IMR-90 (cell line): ENCODE measurements around the gene MEPE. TPM values are rescaled to one million over a fixed set of nuclear protein-coding genes. Genes with fewer than 3 reads are reported as not detected.
A peak's percentile ranks its signal among the peaks of the same experiment; 100 is the strongest.

Experiments used
- ATAC-seq: fragments of 200-7000 bp; cut with Tn5 transposase; 2 replicates; pipeline ENCODE4 v1.9.1; 2020; ENCODE audit warnings: low read depth, mild to moderate bottlenecking, moderate library complexity
- BruUV-seq: library from RNA; stranded (reverse); fragments of 400-500 nt; replicated peaks from 2 replicates; lab custom pipeline; 2021; lab: Mats Ljungman, UMichigan
- CTCF ChIA-PET: fragments of 300-600 bp; formaldehyde crosslinking; extraction: SDS; loops from one replicate; lab custom pipeline; 2021; ENCODE audit warnings: antibody characterized with exemption; lab: Yijun Ruan, JAX
- POLR2A ChIA-PET: fragments of 300-600 bp; sonication (Branson Sonifier 250); formaldehyde crosslinking; loops from one replicate; lab custom pipeline; 2022; ENCODE audit warnings: antibody characterized with exemption; ENCODE audit not compliant: unreplicated experiment; lab: Charles Lee
- DNase-seq: peaks from one replicate; pipeline ENCODE4 v3.0.0; 2013
- H2AFZ ChIP-seq: replicated peaks from 2 replicates; pipeline ENCODE3; 2013; ENCODE audit warnings: low read length, mild to moderate bottlenecking; ENCODE audit not compliant: poor library complexity
- H2AK5ac ChIP-seq: 2 replicates; pipeline ENCODE4 v1.6.1; 2013; ENCODE audit warnings: low read depth, low read length, inconsistent platforms
- H2AK9ac ChIP-seq: replicated peaks from 2 replicates; pipeline ENCODE3; 2013; ENCODE audit warnings: mild to moderate bottlenecking, low read depth, low read length, moderate library complexity; ENCODE audit not compliant: poor library complexity
- H2BK120ac ChIP-seq: 2 replicates; pipeline ENCODE4 v1.6.1; 2013; ENCODE audit warnings: low read depth, low read length, inconsistent platforms
- H2BK15ac ChIP-seq: 3 replicates; pipeline ENCODE4 v1.6.1; 2013; ENCODE audit warnings: low read depth, low read length, inconsistent platforms
- H2BK20ac ChIP-seq: 2 replicates; pipeline ENCODE4 v1.6.1; 2013; ENCODE audit warnings: low read depth, mild to moderate bottlenecking, inconsistent platforms, low read length, moderate library complexity
- H2BK5ac ChIP-seq: 2 replicates; pipeline ENCODE4 v1.6.1; 2013; ENCODE audit warnings: mild to moderate bottlenecking, low read depth, low read length, inconsistent platforms; ENCODE audit not compliant: poor library complexity, severe bottlenecking
- H3K14ac ChIP-seq: replicated peaks from 2 replicates; pipeline ENCODE4 v1.6.1; 2013; ENCODE audit warnings: low read depth, low read length, inconsistent platforms
- H3K18ac ChIP-seq: 2 replicates; pipeline ENCODE4 v1.6.1; 2013; ENCODE audit warnings: low read depth, low read length, control low read depth
- H3K23ac ChIP-seq: 2 replicates; pipeline ENCODE4 v1.6.1; 2013; ENCODE audit warnings: low read depth, low read length, inconsistent platforms
- H3K27ac ChIP-seq: 2 replicates; pipeline ENCODE4 v1.5.1; 2013; ENCODE audit warnings: mild to moderate bottlenecking, control low read depth, low read length; ENCODE audit not compliant: insufficient read depth
- H3K27me3 ChIP-seq: 2 replicates; pipeline ENCODE4 v1.6.1; 2013; ENCODE audit warnings: low read length; ENCODE audit not compliant: control insufficient read depth, insufficient read depth
- H3K36me3 ChIP-seq: 2 replicates; pipeline ENCODE4 v1.6.1; 2013; ENCODE audit warnings: low read length, mixed read lengths; ENCODE audit not compliant: control insufficient read depth, insufficient read depth
- H3K4ac ChIP-seq: 2 replicates; pipeline ENCODE4 v1.6.1; 2013; ENCODE audit warnings: low read depth, low read length, inconsistent platforms
- H3K4me1 ChIP-seq: 2 replicates; pipeline ENCODE4 v1.6.1; 2013; ENCODE audit warnings: low read length, mixed read lengths; ENCODE audit not compliant: control insufficient read depth, insufficient read depth
- H3K4me2 ChIP-seq: 2 replicates; pipeline ENCODE4 v1.6.1; 2013; ENCODE audit warnings: low read depth, mild to moderate bottlenecking, control low read depth, low read length, moderate library complexity
- H3K4me3 ChIP-seq: 2 replicates; pipeline ENCODE4 v1.5.1; 2013; ENCODE audit warnings: low read depth, mild to moderate bottlenecking, control low read depth, low read length, moderate library complexity; ENCODE audit not compliant: insufficient read depth
- H3K56ac ChIP-seq: 2 replicates; pipeline ENCODE4 v1.6.1; 2013; ENCODE audit warnings: low read length, inconsistent platforms; ENCODE audit not compliant: insufficient read depth; ENCODE audit errors: extremely low read depth
- H3K79me1 ChIP-seq, 2 experiments: 2 replicates each; pipeline ENCODE4 v1.6.1; 2013; ENCODE audit warnings: low read length in 2 of 2, inconsistent platforms in 1 of 2, low read depth in 1 of 2
- H3K9ac ChIP-seq: 2 replicates; pipeline ENCODE4 v1.6.1; 2013; ENCODE audit warnings: low read depth, low read length, control low read depth
- H3K9me1 ChIP-seq: 2 replicates; pipeline ENCODE4 v1.6.1; 2013; ENCODE audit warnings: low read length, inconsistent platforms; ENCODE audit not compliant: insufficient read depth
- H3K9me3 ChIP-seq: 2 replicates; pipeline ENCODE4 v1.6.1; 2013; ENCODE audit warnings: low read length; ENCODE audit not compliant: control insufficient read depth, insufficient read depth
- H4K20me1 ChIP-seq: 2 replicates; pipeline ENCODE4 v1.6.1; 2013; ENCODE audit warnings: low read length, inconsistent platforms; ENCODE audit not compliant: insufficient read depth
- H4K5ac ChIP-seq: 2 replicates; pipeline ENCODE4 v1.6.1; 2013; ENCODE audit warnings: mild to moderate bottlenecking, low read depth, low read length, control low read depth
- H4K8ac ChIP-seq, 2 experiments: 2 replicates each; pipeline ENCODE4 v1.6.1; 2013; ENCODE audit warnings: low read depth in 2 of 2, low read length in 2 of 2, control low read depth in 1 of 2, inconsistent platforms in 1 of 2
- H4K91ac ChIP-seq: 2 replicates; pipeline ENCODE4 v1.6.1; 2013; ENCODE audit warnings: low read depth, low read length, inconsistent platforms; ENCODE audit not compliant: insufficient read depth
- CHD1 ChIP-seq: IDR thresholded peaks from 2 replicates; pipeline ENCODE4 v1.6.1; 2012; ENCODE audit warnings: low read depth, low read length, improper control_type of control experiment
- CTCF ChIP-seq: conservative IDR thresholded peaks from 2 replicates; pipeline ENCODE4 v1.5.1; 2012; ENCODE audit warnings: mild to moderate bottlenecking, low read depth, low read length, improper control_type of control experiment
- RAD21 ChIP-seq: IDR thresholded peaks from 2 replicates; pipeline ENCODE4 v1.6.1; 2012; ENCODE audit warnings: low read length, improper control_type of control experiment
- RFX5 ChIP-seq: IDR thresholded peaks from 2 replicates; pipeline ENCODE4 v1.8.0; 2012; ENCODE audit warnings: low read depth, mild to moderate bottlenecking, low read length, moderate library complexity
- SMC3 ChIP-seq: fragments of 150-350 bp; IDR thresholded peaks from 2 replicates; pipeline ENCODE4 v1.6.1; 2016; ENCODE audit warnings: low read depth, mild to moderate bottlenecking, antibody characterized with exemption, low read length, moderate library complexity
- WGBS, 2 experiments: methylation state at CpG; one replicate each; pipeline versions ENCODE4 v1.1.5 to v1.1.7; 2013; ENCODE audit warnings: missing lambda C conversion rate in 2 of 2; ENCODE audit not compliant: insufficient read length in 1 of 2; ENCODE audit errors: extremely low coverage in 2 of 2; 5-methylcytosine and 5-hydroxymethylcytosine counted together
- dilution Hi-C: fragments of 300-500 bp; cut with HindIII; formaldehyde crosslinking; loops from one replicate; pipeline ENCODE4 v1.14.3; 2018; ENCODE audit warnings: low sequenced_read_pairs; ENCODE audit not compliant: unreplicated experiment
- in situ Hi-C: fragments of 300-500 bp; cut with MboI; formaldehyde crosslinking; loops from 3 replicates; pipeline ENCODE4 v1.14.3; 2019; ENCODE audit warnings: low sequenced_read_pairs, inconsistent platforms, mixed read lengths
- intact Hi-C: fragments of 100-400 bp; cut with micrococcal nuclease; formaldehyde crosslinking; loops from 2 replicates; pipeline ENCODE4 v1.10.0; 2022
- polyA plus RNA-seq, 3 experiments: library from polyadenylated mRNA; depleted of rRNA; stranded (reverse); fragments of >200 nt; gene quantifications; 2 replicates each; pipeline ENCODE4 v1.2.3, GENCODE V29; 2012; ENCODE audit warnings: low replicate concordance in 1 of 3
- total RNA-seq: library from RNA; depleted of rRNA; stranded (reverse); fragments of >200 nt; gene quantifications from 2 replicates; pipeline ENCODE4 v1.2.3, GENCODE V29; 2012

The MEPE gene
- total and polyA plus RNA-seq, 2 of the 4 experiments (the other 2 are of a cell fraction): not detected

- WGBS, 2 experiments: no CpG with 5 or more reads among the region's 15 CpGs
- H3K79me1 ChIP-seq: no peaks in the 10 kb centered on the region
- dilution Hi-C loops (no loop called here), intact Hi-C loops (loop anchor here (1.0 to 5.0 kb wide), 3 partner anchors 169 to 578 kb away; no protein-coding TSS in a partner anchor), in situ Hi-C loops (loop anchor here (10.0 kb wide), 1 partner anchor 304 kb away; no protein-coding TSS in a partner anchor)
- peak; percentile 93 for ATAC-seq
- H3K4me3 ChIP-seq: no peak overlapping the region
- ChIA-PET CTCF (interaction anchor here (0.6 to 4.1 kb wide), 13 partner anchors 10 to 495 kb away, joined by 3 to 20 read pairs (median 7); no protein-coding TSS in a partner anchor), POLR2A (no interaction called here)
- BruUV-seq: no TSS peak
- no peak overlapping the region for H2AK5ac ChIP-seq
- H3K14ac ChIP-seq: no peak overlapping the region
- H3K36me3 ChIP-seq: no peaks in the 10 kb centered on the region
- no peak overlapping the region for H3K18ac ChIP-seq
- peak overlapping the region; percentile 16 for H2AFZ ChIP-seq
- H3K4me2 ChIP-seq: peak overlapping the region; percentile 80
- no peak overlapping the region for H4K8ac ChIP-seq
- no peaks in the 10 kb centered on the region for H3K9me1 ChIP-seq
- H3K4me1 ChIP-seq: no peaks in the 10 kb centered on the region
- no peaks in the 10 kb centered on the region for H3K9me3 ChIP-seq
- no peak overlapping the region for H3K56ac ChIP-seq
- H4K91ac ChIP-seq: no peak overlapping the region
- TF ChIP-seq RFX5 (no peak), CTCF (peak; percentile 57), SMC3 (peak; percentile 53), RAD21 (peak; percentile 61), CHD1 (no peak)
- H3K9ac ChIP-seq: no peak overlapping the region
- H4K5ac ChIP-seq: no peak overlapping the region
- no peak overlapping the region for H2BK15ac ChIP-seq
- no peak overlapping the region for H2AK9ac ChIP-seq
- no peak overlapping the region for H2BK120ac ChIP-seq
- H3K27me3 ChIP-seq: peaks cover 6% of the 10 kb centered on the region
- H2BK5ac ChIP-seq: no peak overlapping the region
- no peaks in the 10 kb centered on the region for H4K20me1 ChIP-seq
- no peak overlapping the region for H2BK20ac ChIP-seq
- H3K4ac ChIP-seq: no peak overlapping the region
- peak; percentile 56 for DNase-seq
- H3K27ac ChIP-seq: no peak overlapping the region
- H3K23ac ChIP-seq: no peak overlapping the region
Measured at GRCh38 chr4:87848622-87849351, 16.0 kb downstream of the MEPE start.
